ENCODE data around the gene FCMR. TPM values are rescaled to one million over a fixed set of nuclear protein-coding genes. Genes with fewer than 3 reads are reported as not detected.
"Not testable (repeated sequence)": the region's sequence is repeated elsewhere in the genome, so short reads cannot be mapped to it uniquely, and the experiment has no call there.

Gene FCMR
- total RNA-seq, 1 donor, result 1.3 TPM

GRCh38 chr1:206925106-206925736, 3.5 kb upstream of the FCMR start:
- DNase-seq (ENCODE audit: low read depth), result no peak
- H3K4me3 ChIP-seq (ENCODE audit: low read depth, low read length), result no peak overlapping the region
- TF ChIP-seq, protein P1, sequence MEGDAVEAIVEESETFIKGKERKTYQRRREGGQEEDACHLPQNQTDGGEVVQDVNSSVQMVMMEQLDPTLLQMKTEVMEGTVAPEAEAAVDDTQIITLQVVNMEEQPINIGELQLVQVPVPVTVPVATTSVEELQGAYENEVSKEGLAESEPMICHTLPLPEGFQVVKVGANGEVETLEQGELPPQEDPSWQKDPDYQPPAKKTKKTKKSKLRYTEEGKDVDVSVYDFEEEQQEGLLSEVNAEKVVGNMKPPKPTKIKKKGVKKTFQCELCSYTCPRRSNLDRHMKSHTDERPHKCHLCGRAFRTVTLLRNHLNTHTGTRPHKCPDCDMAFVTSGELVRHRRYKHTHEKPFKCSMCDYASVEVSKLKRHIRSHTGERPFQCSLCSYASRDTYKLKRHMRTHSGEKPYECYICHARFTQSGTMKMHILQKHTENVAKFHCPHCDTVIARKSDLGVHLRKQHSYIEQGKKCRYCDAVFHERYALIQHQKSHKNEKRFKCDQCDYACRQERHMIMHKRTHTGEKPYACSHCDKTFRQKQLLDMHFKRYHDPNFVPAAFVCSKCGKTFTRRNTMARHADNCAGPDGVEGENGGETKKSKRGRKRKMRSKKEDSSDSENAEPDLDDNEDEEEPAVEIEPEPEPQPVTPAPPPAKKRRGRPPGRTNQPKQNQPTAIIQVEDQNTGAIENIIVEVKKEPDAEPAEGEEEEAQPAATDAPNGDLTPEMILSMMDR (IDR thresholded peaks at IDR 0.05; ENCODE audit: insufficient read depth, low read depth, low read length), result no peak

GRCh38 chr1:206924592-206925105, 2.9 kb upstream of the FCMR start:
- TF ChIP-seq, protein P1 (IDR thresholded peaks at IDR 0.05; ENCODE audit: insufficient read depth, low read depth, low read length), result no peak
- no peak for DNase-seq (ENCODE audit: low read depth)
- no peak overlapping the region for H3K4me3 ChIP-seq (ENCODE audit: low read depth, low read length)

GRCh38 chr1:206923961-206924557, 2.3 kb upstream of the FCMR start:
- not testable (repeated sequence) for DNase-seq (ENCODE audit: low read depth); H3K4me3 ChIP-seq (ENCODE audit: low read depth, low read length)

GRCh38 chr1:206923009-206923960, 1.5 kb upstream of the FCMR start:
- no peak overlapping the region for H3K4me3 ChIP-seq (ENCODE audit: low read depth, low read length)
- DNase-seq (ENCODE audit: low read depth), result no peak
- TF ChIP-seq, protein P1 (IDR thresholded peaks at IDR 0.05; ENCODE audit: insufficient read depth, low read depth, low read length), result no peak

DNA sequence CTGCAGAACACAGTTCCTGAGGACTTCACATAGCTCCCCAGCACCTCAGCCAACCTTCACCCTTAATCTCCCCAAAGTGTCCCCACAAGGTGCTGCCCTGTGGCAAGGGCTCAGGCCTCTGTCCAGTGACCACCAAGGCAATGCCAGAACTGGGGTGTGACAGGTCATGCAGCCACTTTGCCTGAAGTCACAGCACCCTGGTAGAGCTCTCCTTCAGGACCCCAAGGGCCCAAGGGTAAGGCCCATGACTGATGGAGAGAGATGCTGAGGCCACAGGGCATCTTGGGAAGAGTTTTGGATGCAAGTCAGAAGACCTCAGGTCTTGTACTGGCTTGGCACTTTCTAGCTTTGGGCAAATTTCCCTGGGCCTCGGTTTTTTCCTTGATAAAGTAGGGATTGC, 783 bp upstream of the FCMR start:
- no peak for DNase-seq (ENCODE audit: low read depth)
- no peak overlapping the region for H3K4me3 ChIP-seq (ENCODE audit: low read depth, low read length)
- TF ChIP-seq, protein P1 (IDR thresholded peaks at IDR 0.05; ENCODE audit: insufficient read depth, low read depth, low read length), result no peak

DNA sequence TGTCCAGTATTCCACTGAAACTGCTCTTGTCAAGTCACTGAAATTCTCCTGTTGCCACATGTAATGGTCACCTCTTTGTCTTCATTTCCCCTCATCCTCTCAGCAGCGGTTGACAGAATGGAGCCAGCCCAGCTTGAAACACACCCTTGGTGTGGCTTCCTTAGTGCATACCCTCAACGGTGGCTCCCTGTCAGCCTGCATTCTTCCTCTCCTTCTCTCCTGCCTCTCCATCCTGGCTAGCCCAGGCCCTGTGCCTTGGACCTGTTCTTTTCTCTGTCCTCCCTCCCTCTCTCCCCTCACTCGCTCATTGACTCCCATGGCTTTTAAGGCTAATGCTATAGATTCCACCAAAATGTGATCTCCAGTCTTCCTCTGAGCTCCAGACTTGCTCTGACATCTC, 3.7 kb downstream of the FCMR start:
- DNase-seq (ENCODE audit: low read depth), result no peak
- TF ChIP-seq, protein P1 (IDR thresholded peaks at IDR 0.05; ENCODE audit: insufficient read depth, low read depth, low read length), result no peak
- H3K4me3 ChIP-seq (ENCODE audit: low read depth, low read length), result no peak overlapping the region
